Measurements from ENCODE around the gene MUC6. TPM values are rescaled to one million over a fixed set of nuclear protein-coding genes. Genes with fewer than 3 reads are reported as not detected.

MUC6 gene
- total RNA-seq, 4 donors from 2014 or later: not detected

- no peak for TF ChIP-seq CTCF (IDR thresholded peaks at IDR 0.05; ENCODE audit: low read depth)
Measured at GRCh38 chr11:1032310-1032891, 4.1 kb downstream of the MUC6 start.

- TF ChIP-seq CTCF (IDR thresholded peaks at IDR 0.05; ENCODE audit: low read depth): no peak
Measured at GRCh38 chr11:1031121-1031899, 5.2 kb downstream of the MUC6 start.

GRCh38 chr11:1030556-1030955, 6.0 kb downstream of the MUC6 start:
- TF ChIP-seq CTCF (IDR thresholded peaks at IDR 0.05; ENCODE audit: low read depth): no peak

DNA sequence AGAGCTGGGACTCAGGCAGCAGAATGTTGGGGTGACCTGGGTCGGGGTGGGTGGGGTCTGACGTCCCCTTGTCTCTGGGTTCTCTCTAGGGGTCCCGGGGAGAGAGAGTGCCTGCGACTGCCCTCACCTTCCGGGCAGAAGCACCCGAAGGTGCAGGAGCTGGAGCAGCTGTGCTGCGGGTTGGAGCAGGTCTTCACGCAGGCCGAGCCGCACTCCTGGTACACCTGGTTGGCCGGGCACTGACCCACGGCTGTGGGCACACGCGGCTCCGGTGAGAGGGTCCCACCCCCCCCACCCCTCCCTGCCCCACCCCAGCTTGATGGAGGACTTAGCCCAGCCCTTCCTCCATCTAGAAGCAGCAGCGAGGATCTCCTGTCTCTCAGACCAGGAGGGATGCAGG, 6.4 kb downstream of the MUC6 start:
- no peak for TF ChIP-seq CTCF (IDR thresholded peaks at IDR 0.05; ENCODE audit: low read depth)

- no peak for TF ChIP-seq CTCF (IDR thresholded peaks at IDR 0.05; ENCODE audit: low read depth)
Measured at GRCh38 chr11:1029654-1030053, 6.9 kb downstream of the MUC6 start.

DNA sequence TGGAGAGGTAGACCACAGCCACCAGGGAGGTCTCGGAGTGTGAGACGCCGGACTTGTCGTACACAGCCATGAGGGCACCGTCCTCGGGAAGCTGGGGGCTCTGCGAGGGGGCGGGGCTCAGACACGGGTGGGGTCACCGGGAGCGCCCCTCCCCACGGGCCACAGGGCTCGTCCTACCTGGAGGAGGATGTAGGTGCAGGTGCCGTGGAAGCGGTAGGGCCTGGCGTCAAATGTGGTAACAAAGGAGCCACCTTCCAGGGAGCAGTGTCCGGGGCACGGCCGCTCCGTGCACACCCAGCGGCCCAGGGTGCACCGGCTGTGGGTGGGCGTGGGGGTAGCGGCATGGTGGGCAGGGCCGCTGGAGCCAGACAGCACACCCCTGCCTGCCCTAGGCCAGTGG, 7.5 kb downstream of the MUC6 start:
- TF ChIP-seq CTCF (IDR thresholded peaks at IDR 0.05; ENCODE audit: low read depth): no peak

DNA sequence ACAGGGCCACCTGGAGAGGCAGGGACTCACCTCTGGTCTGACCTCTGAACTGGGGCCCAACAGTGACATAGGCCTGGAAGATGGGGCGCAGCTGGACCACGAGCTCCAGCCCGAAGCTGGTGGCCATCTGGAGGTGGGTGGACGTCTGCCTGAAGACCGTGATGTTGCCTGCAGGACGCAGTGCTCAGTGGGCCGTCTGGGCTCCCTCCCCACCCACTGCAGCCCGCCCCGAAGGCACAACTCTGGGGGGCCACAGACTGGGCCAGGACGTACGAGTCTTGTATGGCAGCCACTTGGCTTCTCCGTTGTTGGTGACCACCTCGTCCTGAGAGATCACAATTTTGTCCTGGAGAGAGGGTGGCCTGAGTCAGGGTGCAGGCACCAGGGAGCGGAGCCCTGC, 7.9 kb downstream of the MUC6 start:
- TF ChIP-seq CTCF (IDR thresholded peaks at IDR 0.05; ENCODE audit: low read depth): no peak
